22Rv1 (cell line): ENCODE measurements around the gene TBL1XR1.
"Not testable (repeated sequence)": the region's sequence is repeated elsewhere in the genome, so short reads cannot be mapped to it uniquely, and the experiment has no call there.

ENCODE experiments used
- ZFX ChIP-seq: fragments of 450-650 bp; IDR thresholded peaks from 2 replicates; pipeline ENCODE4 v1.6.1; 2017; ENCODE audit warnings: antibody characterized with exemption, borderline replicate concordance
- TF ChIP-seq, protein P1 (sequence below): fragments of 450-650 bp; IDR thresholded peaks from 2 replicates; pipeline ENCODE4 v1.5.1; 2017; ENCODE audit warnings: mild to moderate bottlenecking

- TF ChIP-seq, protein P1, sequence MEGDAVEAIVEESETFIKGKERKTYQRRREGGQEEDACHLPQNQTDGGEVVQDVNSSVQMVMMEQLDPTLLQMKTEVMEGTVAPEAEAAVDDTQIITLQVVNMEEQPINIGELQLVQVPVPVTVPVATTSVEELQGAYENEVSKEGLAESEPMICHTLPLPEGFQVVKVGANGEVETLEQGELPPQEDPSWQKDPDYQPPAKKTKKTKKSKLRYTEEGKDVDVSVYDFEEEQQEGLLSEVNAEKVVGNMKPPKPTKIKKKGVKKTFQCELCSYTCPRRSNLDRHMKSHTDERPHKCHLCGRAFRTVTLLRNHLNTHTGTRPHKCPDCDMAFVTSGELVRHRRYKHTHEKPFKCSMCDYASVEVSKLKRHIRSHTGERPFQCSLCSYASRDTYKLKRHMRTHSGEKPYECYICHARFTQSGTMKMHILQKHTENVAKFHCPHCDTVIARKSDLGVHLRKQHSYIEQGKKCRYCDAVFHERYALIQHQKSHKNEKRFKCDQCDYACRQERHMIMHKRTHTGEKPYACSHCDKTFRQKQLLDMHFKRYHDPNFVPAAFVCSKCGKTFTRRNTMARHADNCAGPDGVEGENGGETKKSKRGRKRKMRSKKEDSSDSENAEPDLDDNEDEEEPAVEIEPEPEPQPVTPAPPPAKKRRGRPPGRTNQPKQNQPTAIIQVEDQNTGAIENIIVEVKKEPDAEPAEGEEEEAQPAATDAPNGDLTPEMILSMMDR = not testable (repeated sequence)
- TF ChIP-seq ZFX = not testable (repeated sequence)
Observed at GRCh38 chr3:177000159-177000558, 197.1 kb downstream of the TBL1XR1 start.
